ENCODE data around the gene GPHN.
A peak's percentile ranks its signal among the peaks of the same experiment; 100 is the strongest.
"Not testable (repeated sequence)": the region's sequence is repeated elsewhere in the genome, so short reads cannot be mapped to it uniquely, and the experiment has no call there.

Gene GPHN

GRCh38 chr14:66502836-66503235 lies 5.1 kb upstream of the GPHN start:
- peak; percentile 19 to 58 (median 38) for DNase-seq

GRCh38 chr14:66503532-66503931 lies 4.4 kb upstream of the GPHN start:
- no peak for DNase-seq

GRCh38 chr14:66507181-66507721 lies 696 bp upstream of the GPHN start:
- DNase-seq: no peak

- no peak for DNase-seq
Observed at GRCh38 chr14:66508547-66508845, 549 bp downstream of the GPHN start.

GRCh38 chr14:66508846-66509621 lies 1.1 kb downstream of the GPHN start:
- peak; percentile 9 to 36 (median 28) for DNase-seq

- DNase-seq: no peak
Observed at GRCh38 chr14:66509874-66510273, 1.9 kb downstream of the GPHN start.

- DNase-seq: no peak
Observed at GRCh38 chr14:66511849-66512248, 3.9 kb downstream of the GPHN start.

- DNase-seq: peak in 2 of 4 experiments; percentile 74 to 79
Observed at GRCh38 chr14:66514213-66514612, 6.3 kb downstream of the GPHN start.

GRCh38 chr14:66530526-66530925 lies 22.6 kb downstream of the GPHN start:
- no peak for DNase-seq

- DNase-seq: no peak
Observed at GRCh38 chr14:66539034-66539433, 31.1 kb downstream of the GPHN start.

GRCh38 chr14:66540038-66540437 lies 32.1 kb downstream of the GPHN start:
- no peak for DNase-seq

- no peak for DNase-seq
Observed at GRCh38 chr14:66541627-66542026, 33.7 kb downstream of the GPHN start.

- no peak for DNase-seq
Observed at GRCh38 chr14:66543996-66544395, 36.0 kb downstream of the GPHN start.

GRCh38 chr14:66545191-66545590 lies 37.2 kb downstream of the GPHN start:
- not testable (repeated sequence) for DNase-seq

GRCh38 chr14:66545751-66546150 lies 37.8 kb downstream of the GPHN start:
- not testable (repeated sequence) for DNase-seq

- no peak for DNase-seq
Observed at GRCh38 chr14:66563731-66564130, 55.8 kb downstream of the GPHN start.

- no peak for DNase-seq
Observed at GRCh38 chr14:66568220-66568619, 60.3 kb downstream of the GPHN start.

- DNase-seq: no peak
Observed at GRCh38 chr14:66572826-66573225, 64.9 kb downstream of the GPHN start.

- no peak for DNase-seq
Observed at GRCh38 chr14:66575014-66575413, 67.1 kb downstream of the GPHN start.

- DNase-seq: no peak
Observed at GRCh38 chr14:66575939-66576338, 68.0 kb downstream of the GPHN start.

- not testable (repeated sequence) for DNase-seq
Observed at GRCh38 chr14:66587753-66588152, 79.8 kb downstream of the GPHN start.

- DNase-seq: no peak
Observed at GRCh38 chr14:66595394-66595793, 87.4 kb downstream of the GPHN start.

GRCh38 chr14:66596241-66596985 lies 88.5 kb downstream of the GPHN start:
- no peak for DNase-seq

- no peak for DNase-seq
Observed at GRCh38 chr14:66600416-66600815, 92.5 kb downstream of the GPHN start.

All from suppressor macrophage (primary cell).